SK-N-SH (cell line): ENCODE measurements around the gene PARD6A.

Source experiments
- EP300 ChIP-seq, 2 experiments: IDR thresholded peaks; 2 replicates each; pipeline versions ENCODE4 v1.4.0 to v1.6.1; 2012; ENCODE audit warnings: borderline replicate concordance in 1 of 2, low read depth in 1 of 2, low read length in 1 of 2
- EZH2phosphoT487 ChIP-seq: fragments of 200-600 bp; sonication (generic); IDR thresholded peaks from 2 replicates; pipeline ENCODE4 v1.6.1; 2017; ENCODE audit warnings: low read depth, mixed run types, mild to moderate bottlenecking, antibody characterized with exemption, moderate library complexity, borderline replicate concordance
- FOXM1 ChIP-seq: IDR thresholded peaks from 2 replicates; pipeline ENCODE4 v1.4.0; 2012; ENCODE audit warnings: low read depth, mild to moderate bottlenecking
- RAD21 ChIP-seq: IDR thresholded peaks from 2 replicates; pipeline ENCODE4 v1.6.1; 2012; ENCODE audit warnings: mild to moderate bottlenecking, low read length
- RFX5 ChIP-seq: IDR thresholded peaks from 2 replicates; pipeline ENCODE4 v1.6.1; 2012; ENCODE audit warnings: mild to moderate bottlenecking, improper control_type of control experiment, low read length
- SIN3A ChIP-seq: IDR thresholded peaks from 2 replicates; pipeline ENCODE4 v1.6.1; 2012; ENCODE audit warnings: low read depth, mild to moderate bottlenecking, low read length, moderate library complexity, borderline replicate concordance
- TF ChIP-seq, protein P1 (sequence below): fragments of 200-600 bp; sonication (generic); IDR thresholded peaks from 2 replicates; pipeline ENCODE4 v1.6.1; 2017; ENCODE audit warnings: antibody characterized with exemption, mild to moderate bottlenecking, moderate library complexity

DNA sequence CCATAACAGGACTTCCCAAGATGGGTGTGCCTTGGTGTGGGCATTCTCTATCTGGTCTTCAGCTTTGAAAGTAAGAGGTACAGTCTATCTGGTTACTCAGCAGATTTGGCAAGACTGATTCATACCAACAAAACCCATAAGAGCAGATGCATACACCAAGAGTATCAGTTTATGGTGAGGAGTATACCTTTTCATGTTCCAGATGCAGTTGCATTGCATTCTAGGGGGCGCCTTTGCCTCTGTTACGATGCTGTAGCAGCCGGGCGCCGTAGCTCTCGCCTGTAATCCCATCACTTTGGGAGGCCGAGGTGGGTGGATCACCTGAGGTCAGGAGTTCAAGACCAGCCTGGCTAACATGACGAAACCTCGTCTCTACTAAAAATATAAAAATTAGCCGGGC, 47.0 kb upstream of the PARD6A start:
- TF ChIP-seq, protein P1, sequence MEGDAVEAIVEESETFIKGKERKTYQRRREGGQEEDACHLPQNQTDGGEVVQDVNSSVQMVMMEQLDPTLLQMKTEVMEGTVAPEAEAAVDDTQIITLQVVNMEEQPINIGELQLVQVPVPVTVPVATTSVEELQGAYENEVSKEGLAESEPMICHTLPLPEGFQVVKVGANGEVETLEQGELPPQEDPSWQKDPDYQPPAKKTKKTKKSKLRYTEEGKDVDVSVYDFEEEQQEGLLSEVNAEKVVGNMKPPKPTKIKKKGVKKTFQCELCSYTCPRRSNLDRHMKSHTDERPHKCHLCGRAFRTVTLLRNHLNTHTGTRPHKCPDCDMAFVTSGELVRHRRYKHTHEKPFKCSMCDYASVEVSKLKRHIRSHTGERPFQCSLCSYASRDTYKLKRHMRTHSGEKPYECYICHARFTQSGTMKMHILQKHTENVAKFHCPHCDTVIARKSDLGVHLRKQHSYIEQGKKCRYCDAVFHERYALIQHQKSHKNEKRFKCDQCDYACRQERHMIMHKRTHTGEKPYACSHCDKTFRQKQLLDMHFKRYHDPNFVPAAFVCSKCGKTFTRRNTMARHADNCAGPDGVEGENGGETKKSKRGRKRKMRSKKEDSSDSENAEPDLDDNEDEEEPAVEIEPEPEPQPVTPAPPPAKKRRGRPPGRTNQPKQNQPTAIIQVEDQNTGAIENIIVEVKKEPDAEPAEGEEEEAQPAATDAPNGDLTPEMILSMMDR = peak; percentile 25; the same call in 1 of the 2 replicates
- TF ChIP-seq FOXM1 (no peak), RAD21 (no peak), EZH2phosphoT487 (no peak), SIN3A (no peak), EP300 (IDR thresholded peaks at IDR 0.05; ENCODE audit: borderline replicate concordance in 1 of 2, low read depth in 1 of 2, low read length in 1 of 2) (no peak), RFX5 (no peak)
